Gastroesophageal sphincter (tissue), 4 donors: ENCODE measurements around the gene MUCL1. TPM values are rescaled to one million over a fixed set of nuclear protein-coding genes. Genes with fewer than 3 reads are reported as not detected.

Source experiments
- ATAC-seq: fragments of 150-250 bp; one replicate; pipeline ENCODE4 v1.9.1; 2016; ENCODE audit warnings: mild to moderate bottlenecking, moderate library complexity
- H3K27ac ChIP-seq, 4 donors: fragments of 200-600 bp; sonication (generic) in 3 of 4; 1 replicate in 3 of 4; 2 replicates in 1 of 4; pipeline ENCODE4 v1.5.1; 2016 to 2019
- H3K27me3 ChIP-seq: fragments of 200-600 bp; sonication (generic); one replicate; pipeline ENCODE4 v1.5.1; 2019
- H3K36me3 ChIP-seq, 2 donors: fragments of 200-600 bp; sonication (generic); one replicate each; pipeline ENCODE4 v1.5.1; 2019; ENCODE audit warnings: control low read depth in 1 of 2
- H3K4me1 ChIP-seq, 3 donors: fragments of 200-600 bp; sonication (generic); 1 replicate in 2 of 3; 2 replicates in 1 of 3; pipeline ENCODE4 v1.5.1; 2016 to 2019; ENCODE audit warnings: control low read depth in 2 of 3
- H3K4me3 ChIP-seq, 2 donors: fragments of 200-600 bp; sonication (generic); one replicate each; pipeline ENCODE4 v1.5.1; 2019; ENCODE audit warnings: mild to moderate bottlenecking in 1 of 2, moderate library complexity in 1 of 2
- H3K9me3 ChIP-seq, 3 donors: fragments of 200-600 bp; sonication (generic); one replicate each; pipeline ENCODE4 v1.5.1; 2017 to 2019; ENCODE audit warnings: control low read depth in 2 of 3
- EP300 ChIP-seq: sonication (generic); formaldehyde crosslinking; IDR thresholded peaks from one replicate; pipeline ENCODE4 v1.6.1; 2017; ENCODE audit warnings: antibody characterized with exemption, mild to moderate bottlenecking
- POLR2A ChIP-seq, 2 donors: fragments of 450-650 bp; IDR thresholded peaks; one replicate each; pipeline ENCODE4 v1.6.1; 2017; ENCODE audit warnings: antibody characterized with exemption in 2 of 2, mild to moderate bottlenecking in 2 of 2, moderate library complexity in 1 of 2
- POLR2AphosphoS5 ChIP-seq: sonication (generic); formaldehyde crosslinking; IDR thresholded peaks from one replicate; pipeline ENCODE4 v1.6.1; 2017; ENCODE audit warnings: antibody characterized with exemption
- WGBS, 2 donors: methylation state at CpG; one replicate each; pipeline ENCODE4 v1.1.5; 2018; ENCODE audit warnings: low coverage in 1 of 2; 5-methylcytosine and 5-hydroxymethylcytosine counted together
- total RNA-seq, 4 donors: library from RNA; depleted of rRNA; stranded (reverse); fragments of >200 nt; gene quantifications; one replicate each; pipeline ENCODE4 v1.1.0, GENCODE V29; 2016
- TF ChIP-seq, protein P1 (sequence below), 4 experiments: fragments of 200-600 bp in 2 of 4; fragments of 450-650 bp in 2 of 4; sonication (generic) in 1 of 4; IDR thresholded peaks; one replicate each; pipeline ENCODE4 v1.5.1; 2017 to 2019; ENCODE audit warnings: antibody characterized with exemption in 4 of 4, mild to moderate bottlenecking in 2 of 4, moderate library complexity in 2 of 4

Gene MUCL1
- total RNA-seq, 4 donors from 2014 or later, result not detected

- no peaks in the 10 kb centered on the region for H3K36me3 ChIP-seq
- no peaks in the 10 kb centered on the region for H3K4me1 ChIP-seq
- no peaks in the 10 kb centered on the region for H3K9me3 ChIP-seq
- ATAC-seq, result no peak
- H3K27me3 ChIP-seq, result peaks cover 5% of the 10 kb centered on the region
- H3K4me3 ChIP-seq, result no peak overlapping the region
- WGBS, 2 donors, result 60 to 67% methylated on average over 3 of the region's 3 CpGs
- no peak overlapping the region for H3K27ac ChIP-seq
- TF ChIP-seq, protein P1, sequence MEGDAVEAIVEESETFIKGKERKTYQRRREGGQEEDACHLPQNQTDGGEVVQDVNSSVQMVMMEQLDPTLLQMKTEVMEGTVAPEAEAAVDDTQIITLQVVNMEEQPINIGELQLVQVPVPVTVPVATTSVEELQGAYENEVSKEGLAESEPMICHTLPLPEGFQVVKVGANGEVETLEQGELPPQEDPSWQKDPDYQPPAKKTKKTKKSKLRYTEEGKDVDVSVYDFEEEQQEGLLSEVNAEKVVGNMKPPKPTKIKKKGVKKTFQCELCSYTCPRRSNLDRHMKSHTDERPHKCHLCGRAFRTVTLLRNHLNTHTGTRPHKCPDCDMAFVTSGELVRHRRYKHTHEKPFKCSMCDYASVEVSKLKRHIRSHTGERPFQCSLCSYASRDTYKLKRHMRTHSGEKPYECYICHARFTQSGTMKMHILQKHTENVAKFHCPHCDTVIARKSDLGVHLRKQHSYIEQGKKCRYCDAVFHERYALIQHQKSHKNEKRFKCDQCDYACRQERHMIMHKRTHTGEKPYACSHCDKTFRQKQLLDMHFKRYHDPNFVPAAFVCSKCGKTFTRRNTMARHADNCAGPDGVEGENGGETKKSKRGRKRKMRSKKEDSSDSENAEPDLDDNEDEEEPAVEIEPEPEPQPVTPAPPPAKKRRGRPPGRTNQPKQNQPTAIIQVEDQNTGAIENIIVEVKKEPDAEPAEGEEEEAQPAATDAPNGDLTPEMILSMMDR (IDR thresholded peaks at IDR 0.05), result no peak
- no peak for TF ChIP-seq POLR2A (IDR thresholded peaks at IDR 0.05)
- TF ChIP-seq POLR2AphosphoS5, result no peak
- TF ChIP-seq EP300, result no peak
Measured at GRCh38 chr12:54891717-54892478, 37.6 kb downstream of the MUCL1 start.

Other genes with a start within 250 kb of the MUCL1 start
- not detected for gene LACRT, start 219.6 kb upstream of the MUCL1 start, total RNA-seq
- gene DCD, start 206.2 kb upstream of the MUCL1 start, total RNA-seq, result not detected
- 1 to 10 TPM in 3 of 4 donors, under 1 TPM in 1; 0.17 to 3.2 (median 1.8) TPM for gene TESPA1, start 130.2 kb downstream of the MUCL1 start, total RNA-seq
- gene NEUROD4, start 165.5 kb downstream of the MUCL1 start, total RNA-seq, result not detected